M059J (cell line): Measurements from ENCODE around the gene SCRN1. TPM values are rescaled to one million over a fixed set of nuclear protein-coding genes. Genes with fewer than 3 reads are reported as not detected.
"Not testable (repeated sequence)": the region's sequence is repeated elsewhere in the genome, so short reads cannot be mapped to it uniquely, and the experiment has no call there.

Experiments used
- DNase-seq: peaks from one replicate; pipeline ENCODE4 v3.0.0-alpha.2; 2012; ENCODE audit warnings: low read depth
- total RNA-seq: library from RNA; depleted of rRNA; stranded (reverse); fragments of >200 nt; shearing (Covaris generic); gene quantifications from 2 replicates; pipeline ENCODE4 v1.2.3, GENCODE V29; 2014; rRNA removed

The SCRN1 gene
- total RNA-seq, 1 experiment from 2014 or later, result 109 TPM

DNA sequence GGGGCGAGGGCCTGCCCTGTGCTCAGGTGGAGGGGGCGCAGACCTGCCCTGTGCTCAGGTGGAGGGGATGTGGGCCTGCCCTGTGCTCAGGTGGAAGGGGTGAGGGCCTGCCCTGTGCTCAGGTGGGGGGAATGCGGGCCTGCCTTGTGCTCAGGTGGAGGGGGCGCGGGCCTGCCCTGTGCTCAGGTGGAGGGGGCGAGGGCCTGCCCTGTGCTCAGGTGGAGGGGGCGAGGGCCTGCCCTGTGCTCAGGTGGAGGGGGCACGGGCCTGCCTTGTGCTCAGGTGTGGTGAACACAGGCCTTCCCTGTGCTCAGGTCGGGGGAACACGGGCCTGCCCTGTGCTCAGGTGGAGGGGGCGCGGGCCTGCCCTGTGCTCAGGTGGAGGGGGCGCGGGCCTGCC, 98.8 kb downstream of the SCRN1 start:
- DNase-seq, result not testable (repeated sequence)

DNA sequence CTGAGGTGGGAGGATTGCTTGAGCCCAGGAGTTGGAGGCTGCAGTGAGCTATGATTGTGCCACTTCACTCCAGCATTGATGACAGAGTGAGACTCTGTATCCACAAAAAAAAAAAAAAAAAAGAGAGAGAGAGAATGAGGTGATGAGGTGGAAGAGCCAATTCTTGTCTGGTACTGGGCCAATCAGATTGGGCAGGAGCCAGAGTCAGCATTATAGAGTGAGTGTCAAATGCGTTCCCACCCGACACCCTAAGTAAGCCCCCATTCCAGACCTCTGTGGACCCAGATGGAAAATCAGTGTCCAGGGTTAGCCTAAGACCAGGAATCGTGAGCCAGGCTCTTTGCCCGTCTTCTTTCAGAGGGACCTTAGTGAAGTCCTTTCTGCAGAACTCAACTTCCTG, 99.3 kb downstream of the SCRN1 start:
- no peak for DNase-seq

DNA sequence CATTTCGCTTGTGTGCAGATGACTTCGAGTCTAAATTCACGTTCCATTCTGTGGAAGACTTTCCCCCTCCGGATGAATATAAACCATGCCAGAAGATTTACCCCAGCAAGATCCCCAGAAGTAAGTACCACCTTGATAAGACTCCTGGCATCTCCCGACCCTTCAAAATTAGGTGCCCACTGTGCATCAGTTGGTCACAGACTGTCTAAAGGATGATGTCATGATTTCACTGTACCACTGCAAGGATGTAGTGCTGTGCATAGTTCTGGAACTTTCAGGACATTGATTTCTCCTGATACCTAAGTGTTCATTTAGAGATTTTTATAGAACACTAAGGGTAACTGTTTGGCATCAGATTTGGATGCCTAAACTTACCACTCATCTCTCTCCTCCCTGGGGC, 100.3 kb downstream of the SCRN1 start:
- no peak for DNase-seq

GRCh38 chr7:29888006-29888405, 101.6 kb downstream of the SCRN1 start:
- DNase-seq, result no peak

DNA sequence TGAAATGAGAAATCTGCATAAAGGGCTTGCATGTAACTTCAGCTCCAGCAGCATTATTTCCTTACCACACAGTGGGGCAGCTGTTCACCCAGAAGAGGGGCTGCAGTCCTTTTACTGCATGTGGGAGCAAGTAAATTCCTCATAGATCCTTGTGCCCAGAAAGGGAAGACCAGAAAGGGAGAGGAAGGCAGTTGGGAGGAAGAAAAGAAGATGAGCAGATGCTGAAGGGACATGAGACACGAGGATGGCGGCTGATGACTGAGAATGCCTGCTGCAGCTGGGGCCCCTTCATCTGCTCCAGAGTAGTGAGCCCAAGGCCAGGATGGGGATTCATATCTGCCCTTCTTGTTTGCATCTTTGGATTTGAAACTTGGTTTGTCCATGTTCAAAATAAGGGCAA, 102.8 kb downstream of the SCRN1 start:
- DNase-seq, result no peak

DNA sequence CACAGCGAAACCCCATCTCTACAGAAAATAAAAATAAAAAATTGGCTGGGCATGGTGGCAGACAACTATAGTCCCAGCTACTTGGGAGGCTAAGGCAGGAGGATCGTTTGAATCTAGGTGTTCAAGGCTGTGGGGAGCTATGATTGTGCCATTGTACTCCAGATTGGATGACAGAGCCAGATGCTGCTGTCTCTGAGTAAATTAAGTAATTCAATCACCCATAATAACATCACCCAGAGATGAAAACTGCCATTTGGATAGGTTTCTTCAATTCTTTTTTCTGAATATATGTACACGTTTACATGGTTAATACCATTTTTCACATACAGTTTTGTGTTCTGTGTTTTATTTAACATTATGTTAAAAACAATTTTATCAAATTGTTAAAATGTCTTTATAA, 104.0 kb downstream of the SCRN1 start:
- DNase-seq, result no peak

DNA sequence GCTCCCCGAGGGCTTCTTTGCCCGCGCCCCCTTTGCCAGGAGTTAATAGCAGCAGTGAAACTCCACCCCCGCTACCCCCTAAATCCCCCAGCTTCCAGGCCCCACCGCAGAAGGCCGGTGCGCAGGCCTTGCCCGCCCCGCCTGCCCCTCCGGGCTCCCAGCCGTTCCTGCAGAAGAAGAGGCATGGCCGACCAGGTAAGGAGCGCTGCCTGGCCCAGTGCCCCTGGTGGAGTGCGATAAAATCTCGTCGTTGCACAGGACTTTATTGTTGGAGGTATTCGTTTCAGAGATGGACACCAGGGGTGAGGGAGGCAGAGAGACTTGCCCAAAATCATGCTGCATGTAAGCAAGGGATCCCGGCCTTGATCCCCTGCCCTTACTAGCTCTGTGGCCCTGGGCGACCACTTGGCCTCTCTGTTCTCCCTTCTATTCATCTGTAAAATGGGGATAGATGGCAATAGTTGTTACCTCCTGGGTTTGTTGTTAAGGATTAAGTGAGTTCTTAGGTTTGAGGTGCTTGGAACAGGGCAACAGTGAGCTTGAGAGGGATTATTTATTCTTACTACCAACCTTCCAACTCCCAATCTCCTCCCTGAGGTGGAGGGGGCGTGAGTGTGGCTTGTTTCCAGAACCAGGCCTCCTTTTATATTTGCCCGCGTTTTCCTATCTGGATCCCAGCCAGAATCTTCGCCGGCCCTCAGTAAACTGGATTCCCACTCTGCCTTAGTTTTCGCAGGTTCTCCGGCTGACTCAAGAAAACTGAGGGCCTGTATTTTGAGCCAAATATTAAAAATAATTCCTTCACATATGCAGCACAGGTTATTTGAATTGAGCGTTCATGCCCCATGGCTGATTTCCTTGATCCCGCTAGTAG, 105.0 kb downstream of the SCRN1 start:
- DNase-seq, result no peak

- DNase-seq, result no peak
Observed at GRCh38 chr7:29883462-29884398, 105.9 kb downstream of the SCRN1 start.

DNA sequence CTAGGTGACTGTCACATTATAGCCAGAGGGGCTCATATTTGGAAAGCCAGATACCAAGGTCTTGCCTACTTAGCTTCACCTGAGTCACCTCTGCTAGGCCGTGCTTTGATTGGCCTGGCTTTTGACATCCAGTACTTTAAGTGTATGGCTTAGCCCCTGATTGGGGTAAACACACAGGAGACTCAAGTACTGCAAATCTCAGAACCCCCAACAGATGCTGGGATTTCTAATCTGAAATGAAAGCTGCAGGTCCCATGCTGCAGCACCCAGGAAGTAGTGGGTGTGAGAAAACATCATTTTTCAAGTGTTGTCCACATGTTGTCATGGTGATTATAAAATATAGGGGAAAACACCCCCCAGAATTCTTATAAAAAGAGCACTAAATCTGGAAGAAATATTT, 107.1 kb downstream of the SCRN1 start:
- no peak for DNase-seq

DNA sequence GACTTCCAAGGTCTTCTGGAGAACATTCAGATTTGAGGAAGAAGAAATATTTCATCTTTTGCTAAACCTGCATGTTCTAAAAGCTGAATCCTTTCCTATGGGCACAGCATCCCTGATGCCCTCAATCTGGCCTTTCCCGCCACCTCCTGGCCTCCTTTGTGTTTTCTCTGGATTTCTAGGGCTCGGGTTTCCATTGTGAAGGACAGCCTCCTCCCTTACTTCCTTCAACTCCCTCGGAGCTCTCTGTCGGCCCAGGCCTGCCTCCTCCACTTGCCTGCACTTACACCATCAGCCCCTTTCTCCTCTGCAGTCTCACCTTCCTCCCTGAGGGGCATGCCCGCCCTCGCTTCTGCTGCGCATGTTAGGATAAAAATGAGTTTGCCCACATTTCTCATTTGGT, 107.9 kb downstream of the SCRN1 start:
- no peak for DNase-seq

- DNase-seq, result peak; percentile 44
Observed at GRCh38 chr7:29879609-29880008, 110.0 kb downstream of the SCRN1 start.

- DNase-seq, result peak; percentile 62
Observed at GRCh38 chr7:29878081-29878688, 111.4 kb downstream of the SCRN1 start.

- DNase-seq, result peak; percentile 48
Observed at GRCh38 chr7:29877196-29877595, 112.4 kb downstream of the SCRN1 start.

DNA sequence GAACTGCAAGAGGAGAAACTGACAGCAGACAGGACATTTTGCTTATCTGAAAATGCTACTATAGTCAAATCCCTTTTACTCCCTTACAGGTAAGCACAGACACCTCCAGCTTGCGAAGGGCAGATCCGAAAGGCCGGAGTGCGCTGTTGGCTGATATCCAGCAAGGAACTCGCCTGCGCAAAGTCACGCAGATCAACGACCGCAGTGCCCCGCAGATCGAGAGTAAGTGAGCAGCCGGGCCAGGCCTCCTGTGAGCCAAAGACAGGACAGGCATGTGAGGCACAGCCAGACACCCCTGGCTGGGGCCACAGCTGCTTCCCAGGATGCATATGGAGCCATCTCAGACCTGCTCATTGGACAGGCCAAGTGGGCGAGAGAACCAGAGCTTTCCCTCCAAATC, 113.9 kb downstream of the SCRN1 start:
- DNase-seq, result no peak

- no peak for DNase-seq
Observed at GRCh38 chr7:29873644-29874294, 115.8 kb downstream of the SCRN1 start.

DNA sequence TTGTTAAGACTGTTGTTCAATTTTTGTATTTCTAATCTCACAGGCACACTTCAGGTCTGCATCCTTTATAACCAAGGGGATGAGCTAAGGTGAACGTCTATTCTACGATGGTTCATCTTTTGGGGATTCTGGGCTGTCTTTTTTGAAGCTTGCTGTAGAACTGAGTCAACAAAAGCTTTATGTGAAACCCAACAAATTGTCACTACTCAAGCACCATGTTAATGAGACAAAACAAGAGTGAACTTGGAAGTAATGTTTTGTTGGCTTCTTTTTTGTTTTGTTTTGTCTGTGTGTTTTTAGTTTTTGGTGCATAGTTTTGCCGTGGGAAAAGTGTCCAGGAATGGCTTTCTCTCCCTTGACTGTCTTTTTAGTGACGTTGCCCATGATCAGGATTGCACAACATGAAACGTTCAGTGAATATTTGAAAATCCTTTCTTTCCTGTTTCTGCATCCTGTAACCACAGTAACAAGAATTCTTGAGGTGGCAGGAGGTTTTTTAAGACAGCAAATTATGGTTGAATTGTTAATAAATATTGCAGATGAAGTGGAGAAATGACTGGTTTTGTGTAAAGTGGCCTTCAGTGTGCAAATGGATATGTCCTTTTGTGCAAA, 117.7 kb downstream of the SCRN1 start:
- peak; percentile 57 for DNase-seq

Other genes starting within 250 kb of the SCRN1 start
- not detected in 2 replicates for gene WIPF3, start 183.3 kb downstream of the SCRN1 start, total RNA-seq
- gene FKBP14, start 36.9 kb upstream of the SCRN1 start, total RNA-seq, result 30.1 and 39.8 TPM in 2 replicates
- gene PLEKHA8, start 38.6 kb upstream of the SCRN1 start, total RNA-seq, result 6.1 and 11.8 TPM in 2 replicates
- 0.42 and 3.8 TPM in 2 replicates for gene MTURN, start 145.2 kb upstream of the SCRN1 start, total RNA-seq